ENCODE measurements around the gene ZNF512B. TPM values are rescaled to one million over a fixed set of nuclear protein-coding genes. Genes with fewer than 3 reads are reported as not detected.

ZNF512B gene
- total RNA-seq, 2 donors from 2014 or later = 10.0 to 21.4 TPM

- ATAC-seq (no peak), DNase-seq (ENCODE audit: low spot score in 2 of 2) (no peak)
- peaks cover 0 to 3% of the 10 kb centered on the region in 2 donors for H3K36me3 Mint-ChIP-seq
- peak overlapping the region; percentile 79 to 84 for H3K27ac Mint-ChIP-seq
- H3K9me3 Mint-ChIP-seq = no peaks in the 10 kb centered on the region
These were observed 10.6 kb downstream of the ZNF512B start for GRCh38 chr20:63958964-63959698.

DNA sequence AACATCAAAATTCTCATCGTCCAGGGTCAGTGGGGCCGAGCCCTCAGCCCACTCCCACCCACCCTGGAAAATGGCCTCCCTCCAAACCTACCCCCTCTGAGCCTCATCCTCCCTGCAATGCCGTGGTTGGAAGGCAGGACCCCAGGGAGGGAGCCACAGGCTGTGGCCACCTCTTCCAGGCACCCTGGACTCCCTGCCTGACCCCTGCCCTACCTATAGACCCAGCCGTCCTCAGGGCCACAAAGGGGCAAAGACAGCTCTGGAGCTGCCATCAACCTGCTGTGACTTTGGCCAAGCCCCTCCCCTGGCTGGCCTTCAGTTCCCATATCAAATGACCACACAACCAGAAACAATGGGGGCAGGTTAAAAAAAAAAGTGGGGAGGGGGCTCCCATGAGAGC is 11.3 kb downstream of the ZNF512B start:
- ATAC-seq (no peak), DNase-seq (ENCODE audit: low spot score in 2 of 2) (no peak)
- H3K9me3 Mint-ChIP-seq = no peaks in the 10 kb centered on the region
- peaks cover 0 to 4% of the 10 kb centered on the region in 2 donors for H3K36me3 Mint-ChIP-seq
- H3K27ac Mint-ChIP-seq = peak overlapping the region; percentile 79 to 84

DNA sequence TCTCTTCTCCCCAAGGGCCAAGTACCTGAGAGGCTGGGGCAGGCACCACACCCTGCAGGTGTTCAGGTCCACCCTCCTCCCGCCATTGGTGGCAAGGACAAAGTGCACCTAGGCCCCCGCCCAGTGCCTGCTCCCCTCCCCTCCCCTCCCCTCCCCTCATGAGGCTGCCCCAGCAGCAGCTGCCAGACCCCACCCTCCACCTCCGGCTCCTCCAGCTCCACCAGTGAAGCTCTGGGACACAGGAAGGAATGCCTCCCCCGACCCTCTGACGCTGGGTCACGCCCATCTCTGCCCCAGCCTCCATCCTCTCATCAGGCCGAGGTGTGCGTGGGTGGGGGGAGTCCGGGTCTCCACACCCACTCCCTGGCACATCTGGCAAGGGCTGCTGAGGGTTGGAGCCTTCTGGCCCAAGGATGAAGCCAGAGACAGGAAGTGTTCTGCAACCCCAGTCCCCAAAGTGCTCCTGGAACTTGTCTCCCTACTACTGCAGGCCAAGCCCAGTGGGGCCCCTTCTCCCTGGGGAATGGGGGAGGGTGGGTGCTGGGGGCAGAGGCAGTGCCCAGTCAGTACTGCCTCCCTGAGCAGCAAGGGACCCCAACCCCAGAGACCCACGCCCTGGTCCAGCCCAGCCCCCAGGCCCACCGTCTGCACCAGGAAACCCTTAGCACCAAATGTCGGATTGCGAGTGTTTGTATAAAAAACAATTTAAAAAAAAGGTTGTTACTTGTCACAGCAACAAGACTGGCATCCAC is 11.9 kb downstream of the ZNF512B start:
- DNase-seq (ENCODE audit: low spot score in 2 of 2) = no peak
- peaks cover 0 to 4% of the 10 kb centered on the region in 2 donors for H3K36me3 Mint-ChIP-seq
- peak overlapping the region; percentile 79 to 88 for H3K27ac Mint-ChIP-seq
- ATAC-seq = no peak
- no peaks in the 10 kb centered on the region for H3K9me3 Mint-ChIP-seq

DNA sequence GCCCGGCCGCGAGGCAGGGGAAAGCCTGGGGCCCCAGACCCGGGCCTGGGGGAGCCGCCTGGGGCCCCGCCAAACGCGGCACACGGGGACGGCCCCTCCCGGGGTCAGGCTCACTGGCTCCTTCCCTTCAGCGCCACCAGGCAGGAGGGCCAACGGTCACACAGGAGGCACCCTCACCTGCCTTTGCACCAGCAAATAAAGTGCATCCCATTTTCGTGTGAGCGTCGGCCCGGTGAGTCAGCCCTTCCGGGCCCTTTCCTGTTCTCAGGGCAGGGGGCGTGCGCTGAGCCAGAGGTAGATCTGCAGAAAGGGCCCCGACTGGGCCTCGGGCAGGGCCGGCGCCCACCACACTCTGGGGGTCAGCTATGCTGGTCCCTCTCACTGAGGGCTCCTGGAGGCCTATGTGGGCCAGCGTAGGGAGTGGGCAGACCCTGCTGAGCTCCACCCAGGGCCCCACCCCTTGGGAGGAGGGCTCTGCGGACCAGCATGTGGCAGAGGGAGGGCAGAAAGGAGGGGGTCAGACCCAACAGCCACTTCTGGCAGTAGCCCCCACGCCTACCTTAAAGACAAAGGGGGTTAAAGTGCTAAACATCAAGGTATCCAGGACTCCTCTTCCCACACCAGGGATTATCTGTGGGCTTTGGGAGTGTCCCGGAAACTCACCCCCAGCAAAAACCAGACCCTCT is 12.6 kb downstream of the ZNF512B start:
- ATAC-seq (peak; percentile 67 to 76), DNase-seq (ENCODE audit: low spot score in 2 of 2) (peak; percentile 71 to 85)
- Mint-ChIP-seq H3K27ac (peak overlapping the region; percentile 79 to 88), H3K36me3 (peaks cover 0 to 4% of the 10 kb centered on the region in 2 donors), H3K9me3 (no peaks in the 10 kb centered on the region)

GRCh38 chr20:63956664-63957003 is 13.1 kb downstream of the ZNF512B start:
- Mint-ChIP-seq H3K9me3 (no peaks in the 10 kb centered on the region), H3K36me3 (peaks cover 0 to 4% of the 10 kb centered on the region in 2 donors), H3K27ac (peak overlapping the region; percentile 65 to 79)
- peak in 1 of 2 donors; percentile 44 for DNase-seq (ENCODE audit: low spot score in 2 of 2)
- ATAC-seq = peak; percentile 17 to 18

- H3K36me3 Mint-ChIP-seq = peaks cover 0 to 4% of the 10 kb centered on the region in 2 donors
- DNase-seq (ENCODE audit: low spot score in 2 of 2) = peak; percentile 88 to 91
- peak; percentile 73 to 82 for ATAC-seq
- H3K27ac Mint-ChIP-seq = peak within 1 kb of the TSS; percentile 79 to 88
- no peaks in the 10 kb centered on the region for H3K9me3 Mint-ChIP-seq
These were observed 13.7 kb downstream of the ZNF512B start, which contains the start of gene UCKL1 for GRCh38 chr20:63955827-63956663. UCKL1 (minus strand) TSS chr20:63956416; CDS start chr20:63956372, 44 bp downstream.

- DNase-seq (ENCODE audit: low spot score in 2 of 2) (peak in 1 of 2 donors; percentile 53), ATAC-seq (peak; percentile 11 to 14)
- Mint-ChIP-seq H3K36me3 (peaks cover 0 to 4% of the 10 kb centered on the region in 2 donors), H3K9me3 (no peaks in the 10 kb centered on the region), H3K27ac (peak overlapping the region in 1 of 2 donors; percentile 79)
These were observed 14.4 kb downstream of the ZNF512B start for GRCh38 chr20:63955281-63955826.

DNA sequence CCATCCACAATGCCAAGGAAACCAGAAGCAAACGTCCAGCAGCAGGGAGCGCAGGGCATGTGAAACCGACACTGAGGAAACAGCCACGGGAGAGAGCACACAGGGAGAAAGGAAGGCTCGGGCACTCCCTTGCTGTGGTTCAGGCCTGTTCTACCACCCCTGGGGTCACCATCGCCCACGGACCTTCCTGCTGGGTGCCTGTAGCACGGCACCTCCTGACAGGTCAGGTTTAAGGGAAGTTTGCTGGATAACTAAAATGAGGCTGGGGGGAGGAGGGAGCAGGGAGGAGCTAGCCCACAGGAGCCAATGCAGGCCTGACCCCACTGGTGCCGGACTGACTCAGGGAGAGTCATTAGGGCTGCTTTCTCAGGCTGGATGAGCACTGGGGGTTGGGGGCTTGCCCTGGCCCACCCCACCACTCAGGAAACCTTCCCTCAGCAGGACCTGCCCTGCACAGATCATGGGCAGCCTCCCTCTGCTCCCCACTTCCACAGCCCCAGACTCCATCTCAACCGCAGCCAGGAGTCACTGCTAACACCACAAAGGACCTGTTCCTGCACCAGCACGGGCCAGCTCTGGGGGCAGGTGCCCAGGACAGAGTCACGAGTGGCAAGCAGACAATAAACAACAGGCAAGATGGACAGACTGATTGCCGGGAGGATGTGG is 15.8 kb downstream of the ZNF512B start:
- peaks cover 0 to 4% of the 10 kb centered on the region in 2 donors for H3K36me3 Mint-ChIP-seq
- DNase-seq (ENCODE audit: low spot score in 2 of 2) (no peak), ATAC-seq (no peak)
- H3K27ac Mint-ChIP-seq = peak overlapping the region; percentile 79 to 84
- no peaks in the 10 kb centered on the region for H3K9me3 Mint-ChIP-seq

DNA sequence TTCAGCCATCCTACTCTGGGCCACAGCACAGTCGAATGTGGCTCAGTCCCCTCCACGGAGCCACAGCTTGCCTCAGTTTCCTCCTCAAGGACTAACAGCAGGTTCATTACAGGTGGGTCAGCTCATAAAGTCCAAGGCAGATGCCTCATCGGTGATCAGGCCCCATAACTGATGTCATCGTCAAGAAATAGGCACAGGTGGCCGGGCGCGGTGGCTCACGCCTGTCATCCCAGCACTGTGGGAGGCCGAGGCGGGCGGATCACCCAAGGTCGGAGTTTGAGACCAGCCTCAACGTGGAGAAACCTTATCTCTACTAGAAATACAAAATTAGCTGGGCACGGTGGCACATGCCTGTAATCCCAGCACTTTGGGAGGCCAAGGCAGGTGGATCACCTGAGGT is 17.0 kb downstream of the ZNF512B start:
- Mint-ChIP-seq H3K9me3 (no peaks in the 10 kb centered on the region), H3K36me3 (peaks cover 4 to 6% of the 10 kb centered on the region in 2 donors), H3K27ac (peak overlapping the region; percentile 29 to 79)
- no peak for DNase-seq (ENCODE audit: low spot score in 2 of 2)
- ATAC-seq = no peak

- ATAC-seq (no peak), DNase-seq (ENCODE audit: low spot score in 2 of 2) (no peak)
- Mint-ChIP-seq H3K9me3 (no peaks in the 10 kb centered on the region), H3K27ac (no peak overlapping the region), H3K36me3 (peaks cover 4 to 6% of the 10 kb centered on the region in 2 donors)
These were observed 17.6 kb downstream of the ZNF512B start for GRCh38 chr20:63952210-63952535.

DNA sequence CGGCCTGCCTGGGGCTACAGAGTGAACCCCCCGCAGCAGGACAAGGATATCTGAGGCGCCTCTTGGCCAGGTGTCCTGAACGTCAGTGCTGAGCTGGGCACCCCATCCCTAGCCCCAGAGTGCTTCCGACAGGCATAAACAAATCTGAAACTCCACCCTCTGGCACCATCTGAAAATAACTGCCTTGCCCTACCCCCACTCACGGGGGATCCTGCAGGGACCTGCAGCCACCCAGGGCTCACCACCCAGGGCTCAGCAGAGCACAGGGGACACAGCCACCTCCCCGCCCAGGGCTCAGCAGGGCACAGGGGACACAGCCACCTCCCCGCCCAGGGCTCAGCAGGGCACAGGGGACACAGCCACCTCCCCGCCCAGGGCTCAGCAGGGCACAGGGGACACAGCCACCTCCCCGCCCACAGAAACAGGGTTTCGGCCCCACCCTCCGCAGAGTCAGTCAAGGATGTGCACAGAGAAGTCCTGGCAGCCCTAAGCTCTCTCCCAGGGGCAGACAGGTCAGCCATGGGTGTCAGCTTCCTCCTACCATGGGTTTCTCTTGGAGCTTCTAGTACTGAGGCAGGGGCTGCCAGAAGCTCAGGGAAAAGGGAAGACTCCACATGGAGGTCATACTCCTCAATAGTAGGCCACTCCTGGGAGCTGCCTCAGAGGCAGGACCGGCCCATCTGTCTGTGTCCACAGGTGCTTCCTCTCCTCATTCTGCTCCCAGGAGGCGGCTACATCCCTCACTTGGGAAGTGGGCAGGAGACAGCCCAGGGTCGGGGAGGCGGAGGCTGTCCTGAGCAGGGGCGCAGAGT is 18.1 kb downstream of the ZNF512B start:
- DNase-seq (ENCODE audit: low spot score in 2 of 2) (no peak), ATAC-seq (no peak)
- H3K36me3 Mint-ChIP-seq = peaks cover 4 to 6% of the 10 kb centered on the region in 2 donors
- no peaks in the 10 kb centered on the region for H3K9me3 Mint-ChIP-seq
- H3K27ac Mint-ChIP-seq = no peak overlapping the region

DNA sequence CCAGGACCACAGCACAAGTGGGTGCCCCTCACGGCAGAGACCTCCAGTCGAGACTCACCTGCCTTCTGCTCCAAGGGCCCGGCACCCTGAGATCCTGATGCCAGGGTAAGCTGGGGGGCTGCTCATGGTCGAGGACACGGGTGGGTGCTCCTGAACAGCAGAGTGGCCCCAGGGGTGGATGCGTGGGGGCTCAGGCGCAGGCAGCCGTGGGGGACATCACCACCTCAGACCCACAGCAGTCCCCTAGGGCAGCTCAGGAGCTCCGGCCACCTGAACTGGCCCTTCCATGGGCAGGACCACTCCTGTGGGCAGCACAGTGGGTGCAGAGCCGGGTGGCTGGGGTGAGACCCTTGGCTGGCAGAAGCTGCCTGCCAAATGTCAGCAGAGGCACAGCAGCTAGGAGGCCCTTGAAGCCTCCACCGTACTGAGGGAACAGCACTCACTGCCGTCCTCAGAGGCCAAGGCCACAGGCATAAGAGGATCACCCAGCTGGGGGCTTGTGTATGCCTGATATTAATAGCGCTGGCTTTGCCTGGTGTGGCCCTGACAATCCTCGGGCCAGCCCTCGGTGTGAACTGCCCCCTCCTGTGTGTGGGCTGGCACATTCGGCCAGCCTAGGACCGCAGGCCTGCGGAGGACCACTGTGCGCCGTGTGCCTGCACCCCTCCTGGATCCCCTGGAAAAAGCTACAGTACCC is 18.9 kb downstream of the ZNF512B start:
- Mint-ChIP-seq H3K36me3 (peaks cover 4 to 6% of the 10 kb centered on the region in 2 donors), H3K27ac (no peak overlapping the region), H3K9me3 (no peaks in the 10 kb centered on the region)
- ATAC-seq = no peak
- no peak for DNase-seq (ENCODE audit: low spot score in 2 of 2)

DNA sequence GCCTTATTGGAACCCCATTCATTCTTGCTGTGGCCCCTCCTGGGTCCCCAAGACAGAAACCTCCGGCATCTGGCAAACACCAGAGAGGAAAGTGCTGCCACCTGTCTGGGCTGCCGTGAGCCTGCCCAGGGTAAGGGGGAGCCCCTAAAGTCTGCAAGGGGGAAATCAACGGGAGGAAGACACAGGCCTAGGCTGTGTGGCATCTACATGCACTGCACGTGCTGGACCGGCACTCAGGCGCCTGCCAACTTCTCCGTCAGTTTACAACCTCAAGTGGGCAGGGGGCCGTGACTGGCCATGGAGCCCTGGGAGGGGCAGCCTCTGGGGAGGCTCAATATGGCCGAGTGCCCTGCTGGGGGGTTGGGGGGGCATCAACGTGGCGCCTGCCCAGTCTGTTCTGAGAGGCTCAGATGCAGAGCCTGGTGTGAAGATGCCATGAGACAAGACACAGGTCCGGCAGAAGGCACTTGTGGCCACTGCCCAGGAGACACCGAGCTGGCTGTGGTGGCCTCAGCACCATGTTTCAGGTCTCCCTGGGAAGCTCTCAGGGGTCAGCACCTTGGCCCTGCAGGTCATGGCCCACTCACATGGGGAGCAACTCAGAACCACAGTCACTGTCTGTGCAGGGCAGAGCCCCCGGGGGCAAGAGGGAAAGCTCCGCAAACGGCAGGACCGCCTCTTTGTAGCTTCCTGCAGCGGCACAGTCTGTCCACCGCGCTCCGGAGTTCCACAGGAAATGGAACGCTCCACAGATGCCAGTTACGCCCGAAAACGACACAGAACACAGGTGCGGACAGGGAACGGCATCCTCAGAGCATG is 21.9 kb downstream of the ZNF512B start:
- peak; percentile 20 to 53 for ATAC-seq
- DNase-seq (ENCODE audit: low spot score in 2 of 2) = no peak
- Mint-ChIP-seq H3K9me3 (no peaks in the 10 kb centered on the region), H3K36me3 (peaks cover 0 to 6% of the 10 kb centered on the region in 2 donors), H3K27ac (peak overlapping the region; percentile 60 to 88)

Measured in activated naive CD4-positive, alpha-beta T cell treated with anti-CD3 and anti-CD28 coated beads, Interleukin-2, amount 50 U/mL, for 72 hours (primary cell).